Activated naive CD4-positive, alpha-beta T cell treated with Interleukin-2 at 50 U/mL for 16 hours (primary cell): ENCODE measurements around the gene ESPNL.

Source experiments
- DNase-seq: peaks from one replicate; pipeline ENCODE4 v3.0.0-alpha.2; 2020

The ESPNL gene

GRCh38 chr2:238144262-238144661 is 44.1 kb downstream of the ESPNL start:
- DNase-seq: no peak

GRCh38 chr2:238145046-238145445 is 44.9 kb downstream of the ESPNL start:
- no peak for DNase-seq

- DNase-seq: no peak
Measured at GRCh38 chr2:238145851-238146250, 45.7 kb downstream of the ESPNL start.

- no peak for DNase-seq
Measured at GRCh38 chr2:238146884-238147544, 46.9 kb downstream of the ESPNL start.

GRCh38 chr2:238148981-238149380 is 48.8 kb downstream of the ESPNL start:
- DNase-seq: no peak

GRCh38 chr2:238149841-238150572 is 49.9 kb downstream of the ESPNL start:
- no peak for DNase-seq

- DNase-seq: no peak
Measured at GRCh38 chr2:238150686-238151085, 50.5 kb downstream of the ESPNL start.

- no peak for DNase-seq
Measured at GRCh38 chr2:238151205-238151604, 51.1 kb downstream of the ESPNL start.

GRCh38 chr2:238151628-238152235 is 51.6 kb downstream of the ESPNL start:
- DNase-seq: no peak

- DNase-seq: no peak
Measured at GRCh38 chr2:238152771-238153688, 52.9 kb downstream of the ESPNL start.

- no peak for DNase-seq
Measured at GRCh38 chr2:238154570-238154969, 54.4 kb downstream of the ESPNL start.

GRCh38 chr2:238155051-238155760 is 55.1 kb downstream of the ESPNL start:
- no peak for DNase-seq

GRCh38 chr2:238155761-238156694 is 55.9 kb downstream of the ESPNL start:
- no peak for DNase-seq

GRCh38 chr2:238157506-238158017 is 57.4 kb downstream of the ESPNL start:
- no peak for DNase-seq

- no peak for DNase-seq
Measured at GRCh38 chr2:238158018-238158508, 57.9 kb downstream of the ESPNL start.

GRCh38 chr2:238158509-238159070 is 58.5 kb downstream of the ESPNL start, which contains the start of gene ERFE:
ERFE (plus strand) TSS chr2:238158970; CDS start chr2:238159008, 38 bp downstream.
- DNase-seq: peak; percentile 49

GRCh38 chr2:238159071-238159539 is 59.0 kb downstream of the ESPNL start:
- DNase-seq: no peak

GRCh38 chr2:238159661-238160205 is 59.6 kb downstream of the ESPNL start:
- no peak for DNase-seq

- DNase-seq: no peak
Measured at GRCh38 chr2:238160206-238161129, 60.3 kb downstream of the ESPNL start.
